K562 (cell line): ENCODE measurements around the gene IMP4. TPM values are rescaled to one million over a fixed set of nuclear protein-coding genes. Genes with fewer than 3 reads are reported as not detected.

ENCODE experiments used
- ATAC-seq: fragments of 200-7000 bp; cut with Tn5 transposase; 3 replicates; pipeline ENCODE4 v1.9.1; 2020; ENCODE audit warnings: moderate library complexity
- BruUV-seq: library from RNA; stranded (reverse); fragments of 400-500 nt; replicated peaks from 2 replicates; lab custom pipeline; 2021; lab: Mats Ljungman, UMichigan
- CTCF ChIA-PET: fragments of 300-600 bp; formaldehyde crosslinking; extraction: SDS; loops from one replicate; lab custom pipeline; 2021; ENCODE audit warnings: low intra/inter-chr PET ratio; lab: Yijun Ruan, JAX
- POLR2A ChIA-PET: fragments of 300-600, 350-650 bp; sonication (Branson Sonifier 250); formaldehyde crosslinking; extraction: SDS; loops from one replicate; lab custom pipeline; 2021; ENCODE audit warnings: antibody characterized with exemption, inconsistent platforms; lab: Yijun Ruan, JAX
- DNase-seq, 4 experiments: peaks; one replicate each; pipeline versions ENCODE4 v3.0.0 to v3.0.0-alpha.2; 2011 to 2018; ENCODE audit warnings: low spot score in 3 of 4, mixed read lengths in 3 of 4; ENCODE audit errors: extremely low read depth in 1 of 4
- FAIRE-seq: peaks from 2 replicates; lab custom pipeline; 2011; peaks lifted over from hg19 to GRCh38; lab: Jason Lieb, UNC
- H2AFZ ChIP-seq: 2 replicates; pipeline ENCODE4 v1.6.0; 2011; ENCODE audit warnings: low read depth, low read length, control low read depth, inconsistent platforms
- H3K27ac ChIP-seq: fragments of 200-600 bp; 3 replicates; pipeline ENCODE4 v1.8.0; 2011; ENCODE audit warnings: low read depth, mild to moderate bottlenecking, control low read depth, inconsistent platforms, low read length, moderate library complexity, mixed read lengths; ENCODE audit errors: extremely low read depth
- H3K27me3 ChIP-seq, 2 experiments: fragments of 300-600 bp in 1 of 2; 2 replicates in 1 of 2; 3 replicates in 1 of 2; pipeline versions ENCODE4 v1.6.0 to v1.8.0; 2011; ENCODE audit warnings: inconsistent platforms in 2 of 2, low read length in 2 of 2, mild to moderate bottlenecking in 1 of 2, mixed read lengths in 1 of 2, moderate library complexity in 1 of 2; ENCODE audit not compliant: control insufficient read depth in 2 of 2, insufficient read depth in 2 of 2
- H3K36me3 ChIP-seq: fragments of 300-600 bp; 3 replicates; pipeline ENCODE4 v1.8.0; 2011; ENCODE audit warnings: mild to moderate bottlenecking, low read length, inconsistent platforms; ENCODE audit not compliant: control insufficient read depth, insufficient read depth
- H3K4me1 ChIP-seq, 2 experiments: fragments of 200-600 bp in 1 of 2; replicated peaks in 1 of 2; 2 replicates in 1 of 2; 3 replicates in 1 of 2; pipeline versions ENCODE4 v1.5.1 to v1.8.0; 2011; ENCODE audit warnings: inconsistent platforms in 2 of 2, low read length in 2 of 2, mild to moderate bottlenecking in 1 of 2, mixed read lengths in 1 of 2, moderate library complexity in 1 of 2; ENCODE audit not compliant: control insufficient read depth in 2 of 2, insufficient read depth in 2 of 2
- H3K4me2 ChIP-seq: 2 replicates; pipeline ENCODE4 v1.6.1; 2011; ENCODE audit warnings: low read length, control low read depth, inconsistent platforms, mixed read lengths; ENCODE audit not compliant: insufficient read depth
- H3K4me3 ChIP-seq: fragments of 200-600 bp; sonication (generic), shearing (Covaris generic); 2 replicates; pipeline ENCODE4 v1.5.1; 2016; ENCODE audit warnings: control low read depth, inconsistent platforms
- H3K79me2 ChIP-seq: fragments of 200-600 bp; 3 replicates; pipeline ENCODE4 v1.8.0; 2011; ENCODE audit warnings: low read length, inconsistent platforms; ENCODE audit not compliant: control insufficient read depth, insufficient read depth
- H3K9ac ChIP-seq, 2 experiments: 2 replicates each; pipeline versions ENCODE4 v1.6.0 to v1.6.1; 2011; ENCODE audit warnings: low read depth in 2 of 2, low read length in 2 of 2, control low read depth in 1 of 2, inconsistent platforms in 1 of 2, mild to moderate bottlenecking in 1 of 2, mixed read lengths in 1 of 2; ENCODE audit not compliant: insufficient read depth in 1 of 2
- H3K9me1 ChIP-seq: one replicate; pipeline ENCODE4 v1.6.0; 2011; ENCODE audit warnings: inconsistent platforms, mild to moderate bottlenecking, low read length, moderate library complexity; ENCODE audit not compliant: control insufficient read depth, insufficient read depth
- H3K9me3 ChIP-seq: replicated peaks from 2 replicates; pipeline ENCODE4 v1.5.1; 2011; ENCODE audit warnings: low read depth, low read length, inconsistent platforms; ENCODE audit not compliant: control insufficient read depth, insufficient read depth
- H4K20me1 ChIP-seq: replicated peaks from 2 replicates; pipeline ENCODE4 v1.6.1; 2011; ENCODE audit warnings: low read length, inconsistent platforms, mixed read lengths; ENCODE audit not compliant: control insufficient read depth, insufficient read depth
- CBX2 ChIP-seq: fragments of 200-600 bp; sonication (generic); IDR thresholded peaks from one replicate; pipeline ENCODE4 v1.6.1; 2012; ENCODE audit warnings: mild to moderate bottlenecking, low read length, inconsistent platforms; ENCODE audit not compliant: insufficient read depth, poor library complexity, severe bottlenecking
- CTCF ChIP-seq, 3 experiments: IDR thresholded peaks in 2 of 3; conservative IDR thresholded peaks in 1 of 3; 2 replicates each; pipeline ENCODE4 v1.5.1; 2011 to 2012; ENCODE audit warnings: low read length in 3 of 3, mild to moderate bottlenecking in 3 of 3, control low read depth in 2 of 3, improper control_type of control experiment in 1 of 3, inconsistent platforms in 1 of 3, low read depth in 1 of 3, mixed read lengths in 1 of 3, moderate library complexity in 1 of 3; ENCODE audit not compliant: insufficient read depth in 2 of 3
- CTCFL ChIP-seq: IDR thresholded peaks from 2 replicates; pipeline ENCODE4 v1.6.1; 2011; ENCODE audit warnings: borderline replicate concordance, low read depth, mild to moderate bottlenecking, moderate library complexity, low read length; ENCODE audit not compliant: insufficient read depth, poor library complexity, severe bottlenecking
- KDM1A ChIP-seq, 2 experiments: fragments of 450-650 bp; IDR thresholded peaks; 2 replicates each; pipeline ENCODE4 v1.6.1; 2016; ENCODE audit warnings: mild to moderate bottlenecking in 2 of 2
- L3MBTL2 ChIP-seq: fragments of 450-650 bp; IDR thresholded peaks from 2 replicates; pipeline ENCODE4 v1.6.1; 2016; ENCODE audit warnings: mild to moderate bottlenecking, moderate library complexity
- MAZ ChIP-seq, 2 experiments: fragments of 450-650 bp in 1 of 2; sonication (generic) in 1 of 2; formaldehyde crosslinking; IDR thresholded peaks in 1 of 2; conservative IDR thresholded peaks in 1 of 2; 2 replicates each; pipeline versions ENCODE4 v1.4.0 to v1.5.0; 2020; ENCODE audit warnings: mild to moderate bottlenecking in 1 of 2, missing genetic modification reagents in 1 of 2
- NRF1 ChIP-seq, 2 experiments: fragments of 450-650 bp; IDR thresholded peaks in 1 of 2; conservative IDR thresholded peaks in 1 of 2; 2 replicates each; pipeline ENCODE4 v1.6.1; 2014; ENCODE audit warnings: mild to moderate bottlenecking in 2 of 2
- PHB2 ChIP-seq: fragments of 450-650 bp; IDR thresholded peaks from 2 replicates; pipeline ENCODE4 v1.6.1; 2017; ENCODE audit warnings: low read depth
- RBFOX2 ChIP-seq: fragments of 200-400 bp; formaldehyde crosslinking; IDR thresholded peaks from 2 replicates; pipeline ENCODE4 v1.6.1; 2017; ENCODE audit warnings: low read depth, mild to moderate bottlenecking, low read length, moderate library complexity
- ZNF143 ChIP-seq: sonication (generic); formaldehyde crosslinking; IDR thresholded peaks from 2 replicates; pipeline ENCODE4 v1.9.0; 2022; ENCODE audit warnings: mild to moderate bottlenecking, missing genetic modification reagents
- ZNF263 ChIP-seq: sonication (generic); formaldehyde crosslinking; IDR thresholded peaks from 2 replicates; pipeline ENCODE4 v1.8.0; 2022; ENCODE audit warnings: mild to moderate bottlenecking, missing genetic modification reagents, borderline replicate concordance
- ZNF280A ChIP-seq: fragments of 450-650 bp; IDR thresholded peaks from 2 replicates; pipeline ENCODE4 v1.6.1; 2018; ENCODE audit warnings: mild to moderate bottlenecking, low read depth; ENCODE audit not compliant: partially characterized antibody
- ZNF347 ChIP-seq: fragments of 450-650 bp; formaldehyde crosslinking; IDR thresholded peaks from 2 replicates; pipeline ENCODE4 v1.4.0; 2020; ENCODE audit warnings: low read depth, mild to moderate bottlenecking, moderate library complexity
- ZNF41 ChIP-seq: fragments of 250-450 bp; sonication (Bioruptor Pico); conservative IDR thresholded peaks from 2 replicates; pipeline ENCODE4 v1.4.0; 2020; ENCODE audit warnings: mild to moderate bottlenecking
- ZNF561 ChIP-seq: fragments of 450-650 bp; formaldehyde crosslinking; conservative IDR thresholded peaks from 2 replicates; pipeline ENCODE4 v1.4.0; 2020; ENCODE audit warnings: mild to moderate bottlenecking, moderate library complexity
- WGBS: fragments of 100-300 bp; shearing (Covaris generic); methylation state at CpG from one replicate; pipeline ENCODE4 v1.1.6; 2016; ENCODE audit warnings: low coverage, mixed read lengths; ENCODE audit not compliant: insufficient coverage; ENCODE audit errors: missing lambda C conversion rate; 5-methylcytosine and 5-hydroxymethylcytosine counted together
- in situ Hi-C: fragments of 300-500 bp; cut with MboI; formaldehyde crosslinking; loops from 4 replicates; pipeline ENCODE4 v1.15.0; 2018; ENCODE audit warnings: inconsistent platforms, mixed read lengths
- intact Hi-C: fragments of 100-400 bp; cut with micrococcal nuclease; formaldehyde crosslinking; loops from 2 replicates; pipeline ENCODE4 v1.14.2; 2022
- polyA plus RNA-seq, 8 experiments: library from polyadenylated mRNA; depleted of rRNA in 4 of 8; stranded (reverse) in 5 of 8; unstranded in 3 of 8; fragments of >200 nt; fragmentation: Nextera tagmentation in 2 of 8; fragmentation: Illumina TruSeq in 1 of 8; extraction: Ambion mirVana in 2 of 8; extraction: Trizol in 1 of 8; gene quantifications; 2 replicates each; pipeline versions ENCODE4 v1.2.1 to v1.2.3, GENCODE V29; 2011 to 2014; ENCODE audit warnings: inconsistent platforms in 1 of 8, missing spikeins in 1 of 8
- total RNA-seq, 7 experiments: library from RNA; depleted of rRNA in 6 of 7; stranded (reverse); fragments of >200 nt in 6 of 7; fragmentation: Illumina TruSeq in 2 of 7; extraction: Trizol in 2 of 7; gene quantifications; 2 replicates each; pipeline versions ENCODE4 v1.2.1 to v1.2.3, GENCODE V29; 2011 to 2021; ENCODE audit warnings: low replicate concordance in 1 of 7

IMP4 gene
- total and polyA plus RNA-seq, 9 of the 15 experiments (the other 6 are each of a cell fraction or from before 2014, with no cell fraction given): 35.4 to 209 (median 100.0) TPM

GRCh38 chr2:130327703-130328527 lies 14.8 kb upstream of the IMP4 start:
- POLR2A ChIA-PET: interaction anchor here (0.6 kb wide), 1 partner anchor 119 kb away, joined by 3 read pairs; no protein-coding TSS in a partner anchor
- H3K9me3 ChIP-seq: no peaks in the 10 kb centered on the region
- H3K4me3 ChIP-seq: no peak overlapping the region
- intact Hi-C loops (no loop called here), in situ Hi-C loops (loop anchor here (5.0 to 25.0 kb wide), 3 partner anchors 36 to 1184 kb away; no protein-coding TSS in a partner anchor)
- FAIRE-seq: no peak
- H3K4me2 ChIP-seq: peak overlapping the region; percentile 56
- H3K79me2 ChIP-seq: no peaks in the 10 kb centered on the region
- H3K9ac ChIP-seq: peak overlapping the region in 1 of 2 experiments; percentile 48; a peak in 1 of 4 replicates
- H3K27ac ChIP-seq: no peak overlapping the region
- peak in 3 of 4 experiments; percentile 15 to 23 (median 19) for DNase-seq
- WGBS: 11% methylated on average over 29 of the region's 43 CpGs
- H3K4me1 ChIP-seq: peaks cover 3 to 16% of the 10 kb centered on the region in 2 experiments; a peak in 4 of 5 replicates
- no peaks in the 10 kb centered on the region for H4K20me1 ChIP-seq
- no peaks in the 10 kb centered on the region for H3K36me3 ChIP-seq
- no TSS peak for BruUV-seq
- H3K27me3 ChIP-seq: peaks cover 4 to 14% of the 10 kb centered on the region in 2 experiments; a peak in 4 of 5 replicates
- ATAC-seq: peak; percentile 85
- CTCF ChIA-PET: no interaction called here
- H2AFZ ChIP-seq: peak overlapping the region; percentile 54
- H3K9me1 ChIP-seq: no peaks in the 10 kb centered on the region
- no peak for TF ChIP-seq ZNF347 (CRISPR knock-in tag)
- TF ChIP-seq CTCF (IDR thresholded peaks at IDR 0.05 in 2 of 3, conservative IDR thresholded peaks at IDR 0.05 in 1 of 3; ENCODE audit: insufficient read depth in 2 of 3, low read depth in 1 of 3, low read length in 3 of 3): peak in 2 of 3 experiments; percentile 12 to 39; a peak in 2 of 6 replicates
- TF ChIP-seq L3MBTL2: peak; percentile 25; the same call in 1 of the 2 replicates
- peak; percentile 69 to 72 for TF ChIP-seq NRF1 (conservative IDR thresholded peaks at IDR 0.05 in 1 of 2, IDR thresholded peaks at IDR 0.05 in 1 of 2)
- 0 out of 4 replicates have a peak, but pooled peaks of 1 of the 2 experiments have one; percentile 22 for TF ChIP-seq MAZ (CRISPR knock-in tag; conservative IDR thresholded peaks at IDR 0.05 in 1 of 2, IDR thresholded peaks at IDR 0.05 in 1 of 2)
- no peak for TF ChIP-seq ZNF263
- TF ChIP-seq CBX2: no peak
- peak; percentile 40 for TF ChIP-seq RBFOX2
- TF ChIP-seq PHB2: no peak
- no peak for TF ChIP-seq ZNF41 (CRISPR knock-in tag)
- TF ChIP-seq KDM1A (IDR thresholded peaks at IDR 0.05): no peak
- no peak for TF ChIP-seq ZNF561 (CRISPR knock-in tag)
- TF ChIP-seq ZNF280A: no peak
- no peak for TF ChIP-seq ZNF143 (CRISPR knock-in tag)
- peak; percentile 65 for TF ChIP-seq CTCFL
